HEK293T (cell line): ENCODE data around the gene RPL38.

ENCODE experiments used
- FOXA1 ChIP-seq: fragments of 450-650 bp; IDR thresholded peaks from 2 replicates; pipeline ENCODE4 v1.6.1; 2016; ENCODE audit warnings: mild to moderate bottlenecking
- TF ChIP-seq, protein P1 (sequence below): fragments of 450-650 bp; IDR thresholded peaks from 2 replicates; pipeline ENCODE4 v1.6.1; 2016

DNA sequence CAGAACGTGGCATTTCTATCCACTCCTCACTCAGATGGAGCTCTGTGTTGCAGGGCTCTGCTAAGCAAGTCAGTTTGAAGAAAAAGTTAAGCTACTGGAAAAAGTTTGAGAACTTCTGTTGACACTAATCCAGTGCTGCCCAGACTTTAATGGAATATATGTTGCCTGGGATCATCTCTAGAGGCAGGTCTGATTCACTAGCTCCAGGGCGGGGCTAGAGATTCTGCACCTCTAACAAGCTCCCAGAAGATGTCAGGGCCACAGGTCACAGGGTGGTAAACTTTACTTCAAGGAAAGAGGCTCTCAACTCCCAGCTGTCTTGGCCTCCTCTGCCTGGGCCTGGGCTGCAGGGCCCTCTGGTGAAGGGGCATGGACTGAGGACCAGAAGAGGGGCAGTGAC lies 16.7 kb downstream of the RPL38 start:
- TF ChIP-seq FOXA1: no peak
- TF ChIP-seq, protein P1, sequence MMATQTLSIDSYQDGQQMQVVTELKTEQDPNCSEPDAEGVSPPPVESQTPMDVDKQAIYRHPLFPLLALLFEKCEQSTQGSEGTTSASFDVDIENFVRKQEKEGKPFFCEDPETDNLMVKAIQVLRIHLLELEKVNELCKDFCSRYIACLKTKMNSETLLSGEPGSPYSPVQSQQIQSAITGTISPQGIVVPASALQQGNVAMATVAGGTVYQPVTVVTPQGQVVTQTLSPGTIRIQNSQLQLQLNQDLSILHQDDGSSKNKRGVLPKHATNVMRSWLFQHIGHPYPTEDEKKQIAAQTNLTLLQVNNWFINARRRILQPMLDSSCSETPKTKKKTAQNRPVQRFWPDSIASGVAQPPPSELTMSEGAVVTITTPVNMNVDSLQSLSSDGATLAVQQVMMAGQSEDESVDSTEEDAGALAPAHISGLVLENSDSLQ: no peak
